CD8-positive, alpha-beta memory T cell (primary cell): ENCODE results near the gene ZBTB2. TPM values are rescaled to one million over a fixed set of nuclear protein-coding genes. Genes with fewer than 3 reads are reported as not detected.
"Not testable (repeated sequence)": the region's sequence is repeated elsewhere in the genome, so short reads cannot be mapped to it uniquely, and the experiment has no call there.

Source experiments
- CTCF ChIA-PET: fragments of 350-600 bp; sonication (Branson Sonifier 250); formaldehyde crosslinking; loops from one replicate; lab custom pipeline; 2021; ENCODE audit warnings: antibody characterized with exemption; lab: Charles Lee
- POLR2A ChIA-PET: fragments of 350-600 bp; sonication (Branson Sonifier 250); formaldehyde crosslinking; loops from one replicate; lab custom pipeline; 2021; ENCODE audit warnings: antibody characterized with exemption; lab: Charles Lee
- DNase-seq, 5 donors: peaks; one replicate each; pipeline versions ENCODE4 v3.0.0 to v3.0.0-alpha.2; 2020 to 2022; ENCODE audit warnings: mixed read lengths in 1 of 5
- H3K27ac ChIP-seq: one replicate; pipeline ENCODE4 v1.7.0; 2013; ENCODE audit warnings: low read depth, mild to moderate bottlenecking, low read length, moderate library complexity
- H3K27me3 ChIP-seq: 2 replicates; pipeline ENCODE4 v1.7.0; 2013; ENCODE audit warnings: low read length, mild to moderate bottlenecking; ENCODE audit not compliant: insufficient read depth, poor library complexity, severe bottlenecking
- H3K36me3 ChIP-seq: 2 replicates; pipeline ENCODE4 v1.7.0; 2013; ENCODE audit warnings: mild to moderate bottlenecking, low read length, moderate library complexity; ENCODE audit not compliant: insufficient read depth
- H3K4me1 ChIP-seq: 2 replicates; pipeline ENCODE4 v1.7.0; 2013; ENCODE audit warnings: mild to moderate bottlenecking, low read length, moderate library complexity; ENCODE audit not compliant: insufficient read depth
- H3K4me3 ChIP-seq: 2 replicates; pipeline ENCODE4 v1.7.0; 2013; ENCODE audit warnings: mild to moderate bottlenecking, low read length
- H3K9me3 ChIP-seq: 2 replicates; pipeline ENCODE4 v1.7.0; 2013; ENCODE audit warnings: mild to moderate bottlenecking, low read length
- H3K27ac Mint-ChIP-seq, 8 donors: one replicate each; pipeline ENCODE4 v1.8.0; 2020 to 2021; ENCODE audit warnings: mixed read lengths in 8 of 8, mild to moderate bottlenecking in 6 of 8, inconsistent platforms in 3 of 8, moderate library complexity in 3 of 8
- H3K27me3 Mint-ChIP-seq, 2 donors: one replicate each; pipeline ENCODE4 v1.8.0; 2020 to 2021; ENCODE audit warnings: mixed read lengths in 2 of 2, mild to moderate bottlenecking in 1 of 2, moderate library complexity in 1 of 2
- H3K36me3 Mint-ChIP-seq, 3 donors: one replicate each; pipeline ENCODE4 v1.8.0; 2020 to 2021; ENCODE audit warnings: mixed read lengths in 3 of 3, inconsistent platforms in 1 of 3, mild to moderate bottlenecking in 1 of 3
- H3K4me1 Mint-ChIP-seq, 3 donors: one replicate each; pipeline ENCODE4 v1.8.0; 2020 to 2021; ENCODE audit warnings: mixed read lengths in 3 of 3, inconsistent platforms in 1 of 3, mild to moderate bottlenecking in 1 of 3
- H3K4me3 Mint-ChIP-seq, 7 donors: one replicate each; pipeline ENCODE4 v1.8.0; 2020 to 2021; ENCODE audit warnings: mixed read lengths in 7 of 7, mild to moderate bottlenecking in 6 of 7, moderate library complexity in 4 of 7, inconsistent platforms in 2 of 7
- H3K9me3 Mint-ChIP-seq, 5 donors: one replicate each; pipeline ENCODE4 v1.8.0; 2020 to 2022; ENCODE audit warnings: mixed read lengths in 5 of 5, mild to moderate bottlenecking in 3 of 5, moderate library complexity in 2 of 5, inconsistent platforms in 1 of 5
- polyA plus RNA-seq: library from polyadenylated mRNA; unstranded; fragments of 300-500 nt; fragmentation: Illumina TruSeq; gene quantifications from one replicate; pipeline ENCODE4 v1.2.3, GENCODE V29; 2021
- total RNA-seq, 2 experiments: library from RNA; stranded (reverse); gene quantifications; one replicate each; pipeline ENCODE4 v1.2.3, GENCODE V29; 2021

Gene ZBTB2
- total and polyA plus RNA-seq, 3 experiments from 2014 or later: 23.4 to 24.3 (median 24.0) TPM

GRCh38 chr6:151317103-151317994, 74.0 kb downstream of the ZBTB2 start:
- POLR2A ChIA-PET: no interaction called here
- H3K4me1 Mint-ChIP-seq: no peaks in the 10 kb centered on the region
- no peak overlapping the region for H3K27ac Mint-ChIP-seq
- no peak overlapping the region for H3K4me3 Mint-ChIP-seq
- Histone ChIP-seq H3K4me1 (no peaks in the 10 kb centered on the region), H3K27ac (no peak overlapping the region), H3K27me3 (no peaks in the 10 kb centered on the region), H3K4me3 (no peak overlapping the region), H3K9me3 (no peaks in the 10 kb centered on the region), H3K36me3 (no peaks in the 10 kb centered on the region)
- peaks cover 0 to 2% (median 0%) of the 10 kb centered on the region in 3 donors for H3K36me3 Mint-ChIP-seq
- peaks cover 12 to 24% of the 10 kb centered on the region in 2 donors for H3K27me3 Mint-ChIP-seq
- DNase-seq: no peak
- H3K9me3 Mint-ChIP-seq: peaks cover 0 to 9% (median 3%) of the 10 kb centered on the region in 5 donors
- CTCF ChIA-PET: interaction anchor here (1.6 kb wide), 1 partner anchor 17 kb away, joined by 5 read pairs; no protein-coding TSS in a partner anchor

GRCh38 chr6:151315661-151316060, 75.7 kb downstream of the ZBTB2 start:
- H3K4me1 ChIP-seq, H3K27ac ChIP-seq, DNase-seq, H3K4me3 Mint-ChIP-seq, POLR2A ChIA-PET, H3K9me3 Mint-ChIP-seq, CTCF ChIA-PET, H3K36me3 ChIP-seq, H3K4me1 Mint-ChIP-seq, H3K4me3 ChIP-seq, H3K36me3 Mint-ChIP-seq, H3K9me3 ChIP-seq, H3K27ac Mint-ChIP-seq, H3K27me3 ChIP-seq: not testable (repeated sequence)
- peaks cover 9 to 19% of the 10 kb centered on the region in 2 donors for H3K27me3 Mint-ChIP-seq

Other genes with a start within 250 kb of the ZBTB2 start
- 1 to 10 TPM; 1.1 to 1.3 TPM for gene AKAP12, start 151.6 kb downstream of the ZBTB2 start, total RNA-seq
- gene AKAP12, start 151.6 kb downstream of the ZBTB2 start, polyA plus RNA-seq: 0.03 TPM
- gene RMND1, start 60.6 kb upstream of the ZBTB2 start, total RNA-seq: 10 to 100 TPM; 24.5 to 25.6 TPM
- gene RMND1, start 60.6 kb upstream of the ZBTB2 start, polyA plus RNA-seq: 10.4 TPM
- gene CCDC170, start 102.5 kb upstream of the ZBTB2 start, total RNA-seq: not detected
- not detected for gene CCDC170, start 102.5 kb upstream of the ZBTB2 start, polyA plus RNA-seq